Activated T-cell treated with anti-CD3 and anti-CD28 coated beads, Interleukin-2, amount 50 U/mL, for 24 hours (primary cell): ENCODE results near the gene TMED6.
A peak's percentile ranks its signal among the peaks of the same experiment; 100 is the strongest.

Experiments used
- DNase-seq: peaks from one replicate; pipeline ENCODE4 v3.0.0-alpha.2; 2020
- H3K27ac Mint-ChIP-seq: 2 replicates; pipeline ENCODE4 v1.8.0; 2020; ENCODE audit warnings: mild to moderate bottlenecking, mixed read lengths
- H3K27me3 Mint-ChIP-seq: 2 replicates; pipeline ENCODE4 v1.8.0; 2020; ENCODE audit warnings: mixed read lengths
- H3K36me3 Mint-ChIP-seq: 2 replicates; pipeline ENCODE4 v1.8.0; 2020; ENCODE audit warnings: low read depth, mixed read lengths
- H3K4me1 Mint-ChIP-seq: 2 replicates; pipeline ENCODE4 v1.8.0; 2020; ENCODE audit warnings: low read depth, mixed read lengths
- H3K4me3 Mint-ChIP-seq: 2 replicates; pipeline ENCODE4 v1.8.0; 2020; ENCODE audit warnings: mild to moderate bottlenecking, moderate library complexity, mixed read lengths
- H3K9me3 Mint-ChIP-seq: 2 replicates; pipeline ENCODE4 v1.8.0; 2020; ENCODE audit warnings: mixed read lengths

Gene TMED6

GRCh38 chr16:69351309-69352027 is at the start of gene TMED6:
TSS of gene TMED6 (minus strand) at chr16:69351786. CDS start at chr16:69351753, 33 bp downstream.
- H3K27me3 Mint-ChIP-seq: no peaks in the 10 kb centered on the region
- H3K27ac Mint-ChIP-seq: peak within 1 kb of the TSS; percentile 26
- H3K9me3 Mint-ChIP-seq: no peaks in the 10 kb centered on the region
- H3K4me1 Mint-ChIP-seq: peaks cover 3% of the 10 kb centered on the region
- no peak for DNase-seq
- H3K4me3 Mint-ChIP-seq: no peak within 1 kb of the TSS
- H3K36me3 Mint-ChIP-seq: peaks cover 77% of the 10 kb centered on the region

- Mint-ChIP-seq H3K9me3 (no peaks in the 10 kb centered on the region), H3K4me3 (no peak overlapping the region), H3K27me3 (no peaks in the 10 kb centered on the region), H3K4me1 (peaks cover 28% of the 10 kb centered on the region), H3K27ac (peak overlapping the region; percentile 5), H3K36me3 (no peaks in the 10 kb centered on the region)
- no peak for DNase-seq
Observed at GRCh38 chr16:69399361-69399760, 47.8 kb upstream of the TMED6 start.

- Mint-ChIP-seq H3K4me3 (no peak overlapping the region), H3K27me3 (no peaks in the 10 kb centered on the region), H3K27ac (no peak overlapping the region), H3K4me1 (peaks cover 28% of the 10 kb centered on the region), H3K36me3 (no peaks in the 10 kb centered on the region), H3K9me3 (no peaks in the 10 kb centered on the region)
- no peak for DNase-seq
Observed at GRCh38 chr16:69397821-69398521, 46.4 kb upstream of the TMED6 start.

- H3K36me3 Mint-ChIP-seq: no peaks in the 10 kb centered on the region
- H3K27me3 Mint-ChIP-seq: no peaks in the 10 kb centered on the region
- H3K27ac Mint-ChIP-seq: peak overlapping the region; percentile 20
- H3K9me3 Mint-ChIP-seq: no peaks in the 10 kb centered on the region
- peaks cover 21% of the 10 kb centered on the region for H3K4me1 Mint-ChIP-seq
- H3K4me3 Mint-ChIP-seq: no peak overlapping the region
- peak; percentile 59 for DNase-seq
Observed at GRCh38 chr16:69396187-69397061, 44.8 kb upstream of the TMED6 start.

GRCh38 chr16:69395859-69396186 is 44.2 kb upstream of the TMED6 start:
- no peaks in the 10 kb centered on the region for H3K36me3 Mint-ChIP-seq
- no peak overlapping the region for H3K4me3 Mint-ChIP-seq
- H3K27me3 Mint-ChIP-seq: no peaks in the 10 kb centered on the region
- H3K27ac Mint-ChIP-seq: no peak overlapping the region
- H3K9me3 Mint-ChIP-seq: no peaks in the 10 kb centered on the region
- no peak for DNase-seq
- peaks cover 21% of the 10 kb centered on the region for H3K4me1 Mint-ChIP-seq

- H3K27me3 Mint-ChIP-seq: no peaks in the 10 kb centered on the region
- H3K27ac Mint-ChIP-seq: no peak overlapping the region
- no peak overlapping the region for H3K4me3 Mint-ChIP-seq
- peaks cover 15% of the 10 kb centered on the region for H3K4me1 Mint-ChIP-seq
- H3K36me3 Mint-ChIP-seq: no peaks in the 10 kb centered on the region
- no peaks in the 10 kb centered on the region for H3K9me3 Mint-ChIP-seq
- no peak for DNase-seq
Observed at GRCh38 chr16:69393898-69394849, 42.6 kb upstream of the TMED6 start.

GRCh38 chr16:69386596-69386995 is 35.0 kb upstream of the TMED6 start:
- Mint-ChIP-seq H3K4me3 (peak overlapping the region; percentile 88), H3K4me1 (peaks cover 29% of the 10 kb centered on the region), H3K9me3 (no peaks in the 10 kb centered on the region), H3K36me3 (peaks cover 37% of the 10 kb centered on the region), H3K27ac (peak overlapping the region; percentile 92), H3K27me3 (no peaks in the 10 kb centered on the region)
- no peak for DNase-seq

- Mint-ChIP-seq H3K27me3 (no peaks in the 10 kb centered on the region), H3K27ac (peak overlapping the region; percentile 92), H3K9me3 (no peaks in the 10 kb centered on the region), H3K4me1 (peaks cover 38% of the 10 kb centered on the region), H3K4me3 (peak overlapping the region; percentile 88), H3K36me3 (peaks cover 53% of the 10 kb centered on the region)
- DNase-seq: no peak
Observed at GRCh38 chr16:69384974-69385373, 33.4 kb upstream of the TMED6 start.

- Mint-ChIP-seq H3K36me3 (peaks cover 76% of the 10 kb centered on the region), H3K9me3 (no peaks in the 10 kb centered on the region), H3K27me3 (no peaks in the 10 kb centered on the region), H3K27ac (peak overlapping the region; percentile 85), H3K4me3 (peak overlapping the region; percentile 33), H3K4me1 (peaks cover 61% of the 10 kb centered on the region)
- no peak for DNase-seq
Observed at GRCh38 chr16:69382421-69382820, 30.8 kb upstream of the TMED6 start.

GRCh38 chr16:69381231-69381630 is 29.6 kb upstream of the TMED6 start:
- Mint-ChIP-seq H3K27ac (peak overlapping the region; percentile 85), H3K4me3 (no peak overlapping the region), H3K36me3 (peaks cover 83% of the 10 kb centered on the region), H3K27me3 (no peaks in the 10 kb centered on the region), H3K4me1 (peaks cover 61% of the 10 kb centered on the region), H3K9me3 (no peaks in the 10 kb centered on the region)
- DNase-seq: no peak

- Mint-ChIP-seq H3K9me3 (no peaks in the 10 kb centered on the region), H3K4me3 (no peak overlapping the region), H3K27ac (peak overlapping the region; percentile 85), H3K4me1 (peaks cover 53% of the 10 kb centered on the region), H3K36me3 (peaks cover 90% of the 10 kb centered on the region), H3K27me3 (no peaks in the 10 kb centered on the region)
- DNase-seq: no peak
Observed at GRCh38 chr16:69378760-69379159, 27.2 kb upstream of the TMED6 start.

- H3K36me3 Mint-ChIP-seq: peaks cover 90% of the 10 kb centered on the region
- peak overlapping the region; percentile 85 for H3K27ac Mint-ChIP-seq
- no peaks in the 10 kb centered on the region for H3K9me3 Mint-ChIP-seq
- no peak overlapping the region for H3K4me3 Mint-ChIP-seq
- peaks cover 51% of the 10 kb centered on the region for H3K4me1 Mint-ChIP-seq
- DNase-seq: no peak
- H3K27me3 Mint-ChIP-seq: no peaks in the 10 kb centered on the region
Observed at GRCh38 chr16:69378036-69378435, 26.4 kb upstream of the TMED6 start.

- Mint-ChIP-seq H3K27me3 (no peaks in the 10 kb centered on the region), H3K4me1 (peaks cover 40% of the 10 kb centered on the region), H3K4me3 (no peak overlapping the region), H3K36me3 (peaks cover 90% of the 10 kb centered on the region), H3K27ac (no peak overlapping the region), H3K9me3 (no peaks in the 10 kb centered on the region)
- no peak for DNase-seq
Observed at GRCh38 chr16:69376393-69377059, 24.9 kb upstream of the TMED6 start.
